ENCODE measurements around the gene FGF22. TPM values are rescaled to one million over a fixed set of nuclear protein-coding genes. Genes with fewer than 3 reads are reported as not detected.

FGF22 gene
- total and polyA plus RNA-seq, 10 of the 15 experiments (the other 5 are each of a cell fraction or from before 2014, with no cell fraction given): 0.05 TPM; not detected in 9

DNA sequence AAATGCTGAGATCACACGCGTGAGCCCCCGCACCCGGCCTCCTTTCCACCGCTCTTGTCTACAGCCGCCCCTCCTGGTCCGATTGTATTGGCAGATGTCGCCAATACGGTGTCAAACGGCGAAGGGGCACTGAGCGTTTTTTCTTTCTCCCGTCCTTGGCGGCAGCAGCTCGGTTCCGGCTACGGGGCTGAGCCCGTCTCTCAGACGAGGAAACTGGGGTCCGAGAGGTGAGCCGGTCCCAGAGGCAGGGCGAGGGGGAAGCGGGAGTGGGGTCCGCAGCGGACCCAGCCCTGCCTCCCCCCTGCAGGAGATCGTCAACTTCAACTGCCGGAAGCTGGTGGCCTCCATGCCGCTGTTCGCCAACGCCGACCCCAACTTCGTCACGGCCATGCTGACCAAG, 26.7 kb upstream of the FGF22 start:
- POLR2A ChIA-PET: interaction anchor here (1.3 kb wide), 1 partner anchor 48 kb away, joined by 6 read pairs; no protein-coding TSS in a partner anchor

DNA sequence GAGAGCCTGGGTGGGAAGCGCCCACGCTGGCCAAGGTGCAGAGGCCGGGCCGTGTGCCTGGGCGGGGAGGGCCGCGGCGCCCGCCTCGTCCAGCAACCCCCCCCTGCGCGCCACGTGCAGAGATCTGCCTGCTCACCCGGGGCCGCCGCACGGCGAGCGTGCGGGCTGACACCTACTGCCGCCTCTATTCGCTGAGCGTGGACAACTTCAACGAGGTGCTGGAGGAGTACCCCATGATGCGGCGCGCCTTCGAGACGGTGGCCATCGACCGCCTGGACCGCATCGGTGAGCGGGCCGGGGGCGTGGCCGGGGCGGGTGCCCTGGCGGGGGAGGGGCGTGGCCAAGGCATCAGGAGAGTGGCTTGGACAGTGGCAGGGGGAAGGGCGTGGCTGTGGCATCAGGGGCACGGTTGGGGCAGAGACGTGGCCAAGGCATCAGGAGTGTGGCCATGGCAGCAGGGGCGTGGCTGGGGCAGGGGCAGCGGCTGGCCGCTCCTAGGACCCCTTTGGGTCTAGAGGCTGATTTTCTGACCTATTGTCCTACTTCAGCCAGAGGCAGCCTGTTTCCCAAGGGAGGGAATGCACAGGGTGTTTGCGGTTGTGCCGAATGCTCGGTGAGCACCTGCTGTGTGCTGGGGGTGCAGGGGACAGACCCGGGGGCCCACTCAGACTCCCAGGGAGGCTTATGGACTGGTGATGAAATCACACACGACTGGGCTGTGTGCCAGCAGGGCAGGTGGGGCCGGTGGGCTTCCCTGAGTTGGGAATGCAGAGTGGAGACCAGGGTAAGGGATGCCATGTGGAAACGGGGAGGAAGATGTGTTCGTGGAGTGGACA, 25.7 kb upstream of the FGF22 start:
- no TSS peak for BruUV-seq (replicated peaks)
- Histone ChIP-seq H3K36me3 (ENCODE audit: control insufficient read depth in 2 of 2, insufficient read depth in 2 of 2, low read length in 1 of 2) (peaks cover 0 to 5% of the 10 kb centered on the region in 2 experiments; a peak in 2 of 4 replicates), H3K27ac (ENCODE audit: control insufficient read depth, insufficient read depth) (no peak overlapping the region), H2AFZ (ENCODE audit: control insufficient read depth, low read depth, low read length) (no peak overlapping the region), H3K79me2 (ENCODE audit: control insufficient read depth, insufficient read depth, low read length) (no peaks in the 10 kb centered on the region), H3K4me3 (no peak overlapping the region), H3K9ac (ENCODE audit: control insufficient read depth, insufficient read depth, low read length) (no peak overlapping the region), H3K4me2 (ENCODE audit: control insufficient read depth, insufficient read depth) (no peak overlapping the region), H4K20me1 (ENCODE audit: control insufficient read depth, insufficient read depth) (no peaks in the 10 kb centered on the region), H3K4me1 (ENCODE audit: control insufficient read depth, insufficient read depth, low read length) (peaks cover 8% of the 10 kb centered on the region), H3K9me3 (replicated peaks; ENCODE audit: control insufficient read depth, insufficient read depth, low read length) (no peaks in the 10 kb centered on the region), H3K27me3 (replicated peaks in 1 of 2; ENCODE audit: control insufficient read depth in 2 of 2, insufficient read depth in 2 of 2, low read length in 1 of 2) (no peaks in the 10 kb centered on the region)
- SMC1A ChIA-PET (ENCODE audit: uncharacterized antibody, unreplicated experiment): no interaction called here
- ATAC-seq (no peak), FAIRE-seq (no peak), DNase-seq (ENCODE audit: low read depth, low spot score) (no peak)
- WGBS (ENCODE audit: insufficient coverage, insufficient replicate concordance, low lambda C conversion rate, missing lambda C conversion rate): 81% methylated on average over 26 of the region's 54 CpGs
- in situ Hi-C loops (cut with MboI) (no loop called here), intact Hi-C loops (cut with micrococcal nuclease; ENCODE audit: unreplicated experiment) (no loop called here)
- RAD21 ChIA-PET (ENCODE audit: unreplicated experiment): no interaction called here
- POLR2A ChIA-PET: no interaction called here
- CTCF ChIA-PET: no interaction called here
- no peak for TF ChIP-seq ATF3 (IDR thresholded peaks at IDR 0.05; ENCODE audit: borderline replicate concordance, extremely low read depth, low read depth, low read length)
- TF ChIP-seq SIX5 (IDR thresholded peaks at IDR 0.05; ENCODE audit: low read depth, low read length, severe bottlenecking): no peak
- TF ChIP-seq GABPA (IDR thresholded peaks at IDR 0.05; ENCODE audit: low read depth): no peak
- TF ChIP-seq ETV6 (conservative IDR thresholded peaks at IDR 0.05 in 1 of 2, IDR thresholded peaks at IDR 0.05 in 1 of 2; ENCODE audit: borderline replicate concordance in 1 of 2, low read depth in 1 of 2): no peak
- no peak for TF ChIP-seq HDGF (IDR thresholded peaks at IDR 0.05)
- TF ChIP-seq ZNF384 (IDR thresholded peaks at IDR 0.05; ENCODE audit: borderline replicate concordance, low read depth, low read length): no peak
- TF ChIP-seq PAX5 (IDR thresholded peaks at IDR 0.05; ENCODE audit: borderline replicate concordance, low read depth, low read length): no peak
- TF ChIP-seq ASH2L (IDR thresholded peaks at IDR 0.05; ENCODE audit: borderline replicate concordance, low read depth): no peak
- TF ChIP-seq, protein P1, sequence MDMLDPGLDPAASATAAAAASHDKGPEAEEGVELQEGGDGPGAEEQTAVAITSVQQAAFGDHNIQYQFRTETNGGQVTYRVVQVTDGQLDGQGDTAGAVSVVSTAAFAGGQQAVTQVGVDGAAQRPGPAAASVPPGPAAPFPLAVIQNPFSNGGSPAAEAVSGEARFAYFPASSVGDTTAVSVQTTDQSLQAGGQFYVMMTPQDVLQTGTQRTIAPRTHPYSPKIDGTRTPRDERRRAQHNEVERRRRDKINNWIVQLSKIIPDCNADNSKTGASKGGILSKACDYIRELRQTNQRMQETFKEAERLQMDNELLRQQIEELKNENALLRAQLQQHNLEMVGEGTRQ (IDR thresholded peaks at IDR 0.05; ENCODE audit: borderline replicate concordance, low read depth, low read length): no peak
- no peak for TF ChIP-seq EGR1 (IDR thresholded peaks at IDR 0.05; ENCODE audit: borderline replicate concordance in 1 of 2, low read depth in 2 of 2, low read length in 2 of 2)
- TF ChIP-seq POLR2A (IDR thresholded peaks at IDR 0.05; ENCODE audit: low read depth, low read length): no peak
- no peak for TF ChIP-seq BHLHE40 (IDR thresholded peaks at IDR 0.05; ENCODE audit: borderline replicate concordance in 1 of 2, low read depth in 2 of 2, low read length in 1 of 2)

More for the DNA sequence above, 26.7 kb upstream of the FGF22 start:
- peaks cover 8% of the 10 kb centered on the region for H3K4me1 ChIP-seq (ENCODE audit: control insufficient read depth, insufficient read depth, low read length)
- TF ChIP-seq RCOR1 (conservative IDR thresholded peaks at IDR 0.05; ENCODE audit: low read depth, low read length) (no peak), ZBED1 (IDR thresholded peaks at IDR 0.05; ENCODE audit: borderline replicate concordance) (no peak), HDGF (IDR thresholded peaks at IDR 0.05) (no peak), TCF3 (IDR thresholded peaks at IDR 0.05; ENCODE audit: borderline replicate concordance, insufficient read depth, low read depth, low read length) (no peak), YY1 (IDR thresholded peaks at IDR 0.05; ENCODE audit: low read depth, low read length) (no peak), NR2C1 (IDR thresholded peaks at IDR 0.05) (no peak), SUZ12 (IDR thresholded peaks at IDR 0.05; ENCODE audit: unreplicated experiment) (no peak), HCFC1 (IDR thresholded peaks at IDR 0.05; ENCODE audit: low read length) (no peak), ATF7 (IDR thresholded peaks at IDR 0.05; ENCODE audit: low read depth) (no peak), ZNF207 (IDR thresholded peaks at IDR 0.05; ENCODE audit: borderline replicate concordance) (no peak), TARDBP (IDR thresholded peaks at IDR 0.05; ENCODE audit: borderline replicate concordance) (no peak)
- no peak overlapping the region for H3K4me2 ChIP-seq (ENCODE audit: control insufficient read depth, insufficient read depth)
- H3K27ac ChIP-seq (ENCODE audit: control insufficient read depth, insufficient read depth): no peak overlapping the region
- H3K79me2 ChIP-seq (ENCODE audit: control insufficient read depth, insufficient read depth, low read length): no peaks in the 10 kb centered on the region
- H3K4me3 ChIP-seq: no peak overlapping the region
- intact Hi-C loops (cut with micrococcal nuclease; ENCODE audit: unreplicated experiment): no loop called here
- no peak overlapping the region for H2AFZ ChIP-seq (ENCODE audit: control insufficient read depth, low read depth, low read length)
- RAD21 ChIA-PET (ENCODE audit: unreplicated experiment): no interaction called here
- in situ Hi-C loops (cut with MboI): no loop called here
- CTCF ChIA-PET: no interaction called here
- no peaks in the 10 kb centered on the region for H4K20me1 ChIP-seq (ENCODE audit: control insufficient read depth, insufficient read depth)
- BruUV-seq (replicated peaks): no TSS peak
- SMC1A ChIA-PET (ENCODE audit: uncharacterized antibody, unreplicated experiment): interaction anchor here (1.3 kb wide), 1 partner anchor 20 kb away, joined by 3 read pairs; no protein-coding TSS in a partner anchor
- no peak for ATAC-seq
- 89% methylated on average over 27 of the region's 33 CpGs for WGBS (ENCODE audit: insufficient coverage, insufficient replicate concordance, low lambda C conversion rate, missing lambda C conversion rate)
- no peak for FAIRE-seq
- no peaks in the 10 kb centered on the region for H3K27me3 ChIP-seq (replicated peaks in 1 of 2; ENCODE audit: control insufficient read depth in 2 of 2, insufficient read depth in 2 of 2, low read length in 1 of 2)
- DNase-seq (ENCODE audit: low read depth, low spot score): no peak
- no peaks in the 10 kb centered on the region; a peak in 1 of 4 replicates for H3K36me3 ChIP-seq (ENCODE audit: control insufficient read depth in 2 of 2, insufficient read depth in 2 of 2, low read length in 1 of 2)
- no peaks in the 10 kb centered on the region for H3K9me3 ChIP-seq (replicated peaks; ENCODE audit: control insufficient read depth, insufficient read depth, low read length)
- H3K9ac ChIP-seq (ENCODE audit: control insufficient read depth, insufficient read depth, low read length): no peak overlapping the region

Measured in GM12878 (cell line).